H1 (cell line): ENCODE data around the gene ELMOD1. TPM values are rescaled to one million over a fixed set of nuclear protein-coding genes. Genes with fewer than 3 reads are reported as not detected.
A peak's percentile ranks its signal among the peaks of the same experiment; 100 is the strongest.

Experiments
- CTCF ChIA-PET: fragments of 300-600 bp; sonication (Branson Sonifier 250); formaldehyde crosslinking; loops from one replicate; lab custom pipeline; 2021; ENCODE audit not compliant: partially characterized antibody; lab: Charles Lee
- POLR2A ChIA-PET: fragments of 300-600 bp; sonication (Branson Sonifier 250); formaldehyde crosslinking; loops from one replicate; lab custom pipeline; 2021; ENCODE audit warnings: inconsistent platforms; ENCODE audit not compliant: partially characterized antibody; lab: Charles Lee
- DNase-seq, 2 experiments: peaks; one replicate each; pipeline versions ENCODE4 v3.0.0 to v3.0.0-alpha.2; 2010 to 2022; ENCODE audit warnings: low spot score in 2 of 2, low read depth in 1 of 2, mixed read lengths in 1 of 2
- FAIRE-seq: peaks from 2 replicates; lab custom pipeline; 2011; peaks lifted over from hg19 to GRCh38; lab: Jason Lieb, UNC
- H2AFZ ChIP-seq: 2 replicates; pipeline ENCODE4 v1.8.1; 2012; ENCODE audit warnings: low read length, inconsistent platforms
- H2AK5ac ChIP-seq: 2 replicates; pipeline ENCODE4 v1.6.1; 2013; ENCODE audit warnings: low read depth, low read length
- H2BK120ac ChIP-seq: replicated peaks from 2 replicates; pipeline ENCODE3; 2013; ENCODE audit warnings: low read depth, low read length, inconsistent platforms
- H2BK12ac ChIP-seq: 2 replicates; pipeline ENCODE4 v1.6.1; 2013; ENCODE audit warnings: low read depth, low read length
- H2BK15ac ChIP-seq: 2 replicates; pipeline ENCODE4 v1.6.1; 2013; ENCODE audit warnings: low read length
- H2BK20ac ChIP-seq: 2 replicates; pipeline ENCODE4 v1.6.1; 2013; ENCODE audit warnings: low read length
- H2BK5ac ChIP-seq: 2 replicates; pipeline ENCODE4 v1.6.1; 2013; ENCODE audit warnings: low read depth, low read length
- H3K14ac ChIP-seq: 2 replicates; pipeline ENCODE4 v1.6.1; 2013; ENCODE audit warnings: inconsistent platforms; ENCODE audit not compliant: insufficient read length
- H3K18ac ChIP-seq: 2 replicates; pipeline ENCODE4 v1.6.1; 2013; ENCODE audit warnings: low read length; ENCODE audit errors: extremely low read depth
- H3K23ac ChIP-seq: 2 replicates; pipeline ENCODE4 v1.6.1; 2013; ENCODE audit warnings: inconsistent platforms; ENCODE audit not compliant: insufficient read length
- H3K23me2 ChIP-seq: 2 replicates; pipeline ENCODE4 v1.6.1; 2013; ENCODE audit warnings: low read depth, low read length
- H3K27ac ChIP-seq: 2 replicates; pipeline ENCODE4 v1.6.1; 2011; ENCODE audit warnings: low read depth, low read length, inconsistent platforms
- H3K27me3 ChIP-seq, 4 experiments: replicated peaks in 1 of 4; 1 replicate in 1 of 4; 2 replicates in 3 of 4; pipeline versions ENCODE4 v1.6.1 to v1.8.1; 2011 to 2013; ENCODE audit warnings: low read length in 3 of 4, mild to moderate bottlenecking in 3 of 4, inconsistent platforms in 2 of 4, mixed read lengths in 2 of 4, moderate library complexity in 1 of 4; ENCODE audit not compliant: control insufficient read depth in 3 of 4, insufficient read depth in 3 of 4; ENCODE audit errors: extremely low read depth in 1 of 4
- H3K36me3 ChIP-seq, 4 experiments: 2 replicates each; pipeline versions ENCODE4 v1.6.1 to v1.8.1; 2011 to 2013; ENCODE audit warnings: mild to moderate bottlenecking in 4 of 4, low read length in 3 of 4, moderate library complexity in 2 of 4, control low read depth in 1 of 4, inconsistent platforms in 1 of 4; ENCODE audit not compliant: insufficient read depth in 4 of 4, control insufficient read depth in 2 of 4
- H3K4ac ChIP-seq: replicated peaks from 2 replicates; pipeline ENCODE3; 2013; ENCODE audit warnings: low read length, low read depth, mixed read lengths, inconsistent platforms; ENCODE audit not compliant: insufficient read length
- H3K4me1 ChIP-seq, 4 experiments: replicated peaks in 1 of 4; 1 replicate in 1 of 4; 2 replicates in 3 of 4; pipeline versions ENCODE4 v1.6.1 to v1.8.1; 2011 to 2013; ENCODE audit warnings: low read length in 3 of 4, inconsistent platforms in 2 of 4, mixed read lengths in 1 of 4; ENCODE audit not compliant: insufficient read depth in 4 of 4, control insufficient read depth in 3 of 4
- H3K4me2 ChIP-seq, 2 experiments: 2 replicates each; pipeline versions ENCODE4 v1.6.1 to v1.8.1; 2011 to 2013; ENCODE audit warnings: low read depth in 2 of 2, low read length in 2 of 2, control low read depth in 1 of 2, inconsistent platforms in 1 of 2, mild to moderate bottlenecking in 1 of 2; ENCODE audit not compliant: insufficient read depth in 1 of 2
- H3K4me3 ChIP-seq, 4 experiments: fragments of 200-600, 300-600 bp in 1 of 4; sonication (generic), shearing (Covaris generic), sonication (Bioruptor Twin) in 1 of 4; 2 replicates each; pipeline versions ENCODE4 v1.5.1 to v1.8.1; 2011 to 2016; ENCODE audit warnings: low read length in 4 of 4, low read depth in 3 of 4, control low read depth in 2 of 4, inconsistent platforms in 2 of 4, mild to moderate bottlenecking in 2 of 4, mixed read lengths in 1 of 4, moderate library complexity in 1 of 4; ENCODE audit not compliant: insufficient read depth in 2 of 4; ENCODE audit errors: extremely low read depth in 1 of 4
- H3K56ac ChIP-seq: replicated peaks from 2 replicates; pipeline ENCODE3; 2013; ENCODE audit warnings: low read depth, mild to moderate bottlenecking, mixed read lengths, low read length, inconsistent platforms; ENCODE audit not compliant: insufficient read length
- H3K79me1 ChIP-seq: 2 replicates; pipeline ENCODE4 v1.6.1; 2013; ENCODE audit warnings: low read depth, low read length, control low read depth
- H3K79me2 ChIP-seq, 2 experiments: 2 replicates each; pipeline versions ENCODE4 v1.6.1 to v1.8.1; 2012 to 2013; ENCODE audit warnings: low read length in 2 of 2, mild to moderate bottlenecking in 2 of 2, inconsistent platforms in 1 of 2; ENCODE audit not compliant: insufficient read depth in 2 of 2, control insufficient read depth in 1 of 2
- H3K9ac ChIP-seq, 4 experiments: replicated peaks in 1 of 4; 1 replicate in 1 of 4; 2 replicates in 3 of 4; pipeline versions ENCODE4 v1.6.1 to v1.8.1; 2011 to 2013; ENCODE audit warnings: low read depth in 3 of 4, low read length in 3 of 4, control low read depth in 2 of 4, mild to moderate bottlenecking in 2 of 4, moderate library complexity in 2 of 4, inconsistent platforms in 1 of 4; ENCODE audit errors: extremely low read depth in 1 of 4
- H3K9me3 ChIP-seq, 2 experiments: 2 replicates each; pipeline versions ENCODE4 v1.6.1 to v1.8.1; 2012 to 2013; ENCODE audit warnings: mild to moderate bottlenecking in 2 of 2, moderate library complexity in 2 of 2, control low read depth in 1 of 2, inconsistent platforms in 1 of 2, low read depth in 1 of 2, low read length in 1 of 2, mixed read lengths in 1 of 2; ENCODE audit not compliant: insufficient read depth in 2 of 2
- H4K20me1 ChIP-seq, 2 experiments: replicated peaks in 1 of 2; 2 replicates each; pipeline versions ENCODE3 to v1.8.1; 2011 to 2013; ENCODE audit warnings: inconsistent platforms in 2 of 2, low read length in 2 of 2, mild to moderate bottlenecking in 1 of 2; ENCODE audit not compliant: insufficient read depth in 2 of 2, control insufficient read depth in 1 of 2
- H4K5ac ChIP-seq: 2 replicates; pipeline ENCODE4 v1.6.1; 2013; ENCODE audit warnings: low read length, low read depth, mixed read lengths, inconsistent platforms; ENCODE audit not compliant: insufficient read length
- H4K8ac ChIP-seq: 2 replicates; pipeline ENCODE4 v1.8.0; 2013; ENCODE audit warnings: mild to moderate bottlenecking, moderate library complexity, low read length, inconsistent platforms; ENCODE audit not compliant: insufficient read depth; ENCODE audit errors: extremely low read depth
- H4K91ac ChIP-seq: replicated peaks from 2 replicates; pipeline ENCODE3; 2013; ENCODE audit warnings: low read length, mixed read lengths, inconsistent platforms; ENCODE audit not compliant: insufficient read length
- CHD1 ChIP-seq: IDR thresholded peaks from 2 replicates; pipeline ENCODE4 v1.6.1; 2012; ENCODE audit warnings: low read depth, low read length, improper control_type of control experiment
- E2F6 ChIP-seq: IDR thresholded peaks from 2 replicates; pipeline ENCODE4 v1.6.1; 2012; ENCODE audit warnings: inconsistent platforms
- JUN ChIP-seq: IDR thresholded peaks from 2 replicates; pipeline ENCODE4 v1.6.1; 2011; ENCODE audit warnings: low read depth, mild to moderate bottlenecking, improper control_type of control experiment, low read length
- NANOG ChIP-seq: IDR thresholded peaks from 2 replicates; pipeline ENCODE4 v1.6.1; 2011; ENCODE audit warnings: low read length, low read depth, mild to moderate bottlenecking, inconsistent platforms; ENCODE audit not compliant: insufficient read depth, poor library complexity, severe bottlenecking
- RNF2 ChIP-seq: fragments of 200-900, 300-1000 bp; sonication (generic); IDR thresholded peaks from 2 replicates; pipeline ENCODE4 v1.7.1; 2016; ENCODE audit warnings: borderline replicate concordance, low read depth, mild to moderate bottlenecking, antibody characterized with exemption, low read length; ENCODE audit not compliant: poor library complexity, severe bottlenecking; ENCODE audit errors: missing control alignments
- WGBS, 2 experiments: shearing (Covaris generic) in 1 of 2; methylation state at CpG; one replicate each; pipeline versions ENCODE4 v1.1.6 to v1.1.7; 2013 to 2015; ENCODE audit warnings: low lambda C conversion rate in 2 of 2, mixed read lengths in 2 of 2, inconsistent platforms in 1 of 2, low coverage in 1 of 2, missing lambda C conversion rate in 1 of 2; ENCODE audit not compliant: insufficient replicate concordance in 2 of 2, insufficient coverage in 1 of 2, insufficient read length in 1 of 2; ENCODE audit errors: extremely low coverage in 1 of 2, missing lambda C conversion rate in 1 of 2; 5-methylcytosine and 5-hydroxymethylcytosine counted together
- polyA plus RNA-seq, 7 experiments: library from polyadenylated mRNA; depleted of rRNA in 3 of 7; stranded (reverse) in 5 of 7; unstranded in 2 of 7; fragments of >200 nt in 5 of 7; fragments of 200-250 nt in 2 of 7; gene quantifications; 1 replicate in 5 of 7; 2 replicates in 1 of 7; 4 replicates in 1 of 7; pipeline versions ENCODE4 v1.2.1 to v1.2.3, GENCODE V29; 2011 to 2013; ENCODE audit warnings: missing spikeins in 2 of 7, mixed read lengths in 2 of 7
- total RNA-seq: library from RNA; stranded (reverse); fragmentation: NEBNext Ultra II Directional; extraction: Animal tissue kit (Norgen Biotek cat#: 25700); gene quantifications from 2 replicates; pipeline ENCODE4 v1.2.1, GENCODE V29; 2021

ELMOD1 gene
- total and polyA plus RNA-seq, 2 of the 8 experiments (the other 6 are each of a cell fraction or from before 2014, with no cell fraction given) = 0.47 to 1.6 TPM

GRCh38 chr11:107624983-107625684 lies 34.2 kb downstream of the ELMOD1 start:
- H3K18ac ChIP-seq = peak overlapping the region; percentile 13; the same call in 1 of the 2 replicates
- H2BK120ac ChIP-seq = no peak overlapping the region
- H3K14ac ChIP-seq = no peak overlapping the region
- H4K20me1 ChIP-seq = no peaks in the 10 kb centered on the region
- H3K4me3 ChIP-seq = no peak overlapping the region
- no peak overlapping the region for H4K91ac ChIP-seq
- POLR2A ChIA-PET = no interaction called here
- H3K4me2 ChIP-seq = peak overlapping the region in 1 of 2 experiments; percentile 38; a peak in 1 of 4 replicates
- H3K27ac ChIP-seq = no peak overlapping the region
- no peak overlapping the region for H3K9ac ChIP-seq
- H2BK12ac ChIP-seq = no peak overlapping the region
- H2AFZ ChIP-seq = peak overlapping the region; percentile 89
- H3K23ac ChIP-seq = no peak overlapping the region
- no peak overlapping the region for H2BK5ac ChIP-seq
- no peak overlapping the region for H3K56ac ChIP-seq
- no peaks in the 10 kb centered on the region for H3K36me3 ChIP-seq
- TF ChIP-seq JUN (no peak), CHD1 (no peak), NANOG (no peak), RNF2 (no peak), E2F6 (no peak)
- TF ChIP-seq, all 59 proteins: peak for 0
- H4K8ac ChIP-seq = no peak overlapping the region
- no peaks in the 10 kb centered on the region for H3K9me3 ChIP-seq
- FAIRE-seq = peak; percentile 39
- no peaks in the 10 kb centered on the region for H3K23me2 ChIP-seq
- H2BK20ac ChIP-seq = no peak overlapping the region
- H2BK15ac ChIP-seq = no peak overlapping the region
- no peak overlapping the region for H3K4ac ChIP-seq
- CTCF ChIA-PET = interaction anchor here (1.4 kb wide), 1 partner anchor 64 kb away, joined by 3 read pairs; no protein-coding TSS in a partner anchor
- no peak for DNase-seq
- no peaks in the 10 kb centered on the region for H3K27me3 ChIP-seq
- WGBS, 2 experiments = 38% methylated on average over 10 of the region's 10 CpGs; no CpG with 5 or more reads in 1 of the 2 experiments
- no peaks in the 10 kb centered on the region for H3K79me2 ChIP-seq
- H3K79me1 ChIP-seq = no peaks in the 10 kb centered on the region
- no peak overlapping the region for H2AK5ac ChIP-seq
- H4K5ac ChIP-seq = no peak overlapping the region
- H3K4me1 ChIP-seq = peaks cover 0 to 3% (median 0%) of the 10 kb centered on the region in 4 experiments; a peak in 3 of 7 replicates
